A673 (cell line): ENCODE data around the gene FABP3. TPM values are rescaled to one million over a fixed set of nuclear protein-coding genes. Genes with fewer than 3 reads are reported as not detected.

ENCODE experiments used
- BruUV-seq: library from RNA; stranded (reverse); fragments of 400-500 nt; replicated peaks from 2 replicates; lab custom pipeline; 2021; lab: Mats Ljungman, UMichigan
- CTCF ChIA-PET: fragments of 300-600 bp; sonication (Branson Sonifier 250); formaldehyde crosslinking; loops from one replicate; lab custom pipeline; 2022; ENCODE audit warnings: antibody characterized with exemption; lab: Charles Lee
- POLR2A ChIA-PET: fragments of 300-600 bp; sonication (Branson Sonifier 250); formaldehyde crosslinking; loops from one replicate; lab custom pipeline; 2022; ENCODE audit warnings: antibody characterized with exemption; ENCODE audit not compliant: low non-redundant PET; lab: Charles Lee
- DNase-seq: peaks from one replicate; pipeline ENCODE4 v3.0.0-alpha.2; 2015; ENCODE audit warnings: low spot score
- H3K27ac ChIP-seq: fragments of 200-600 bp; sonication (generic); 2 replicates; pipeline ENCODE4 v1.5.1; 2016; ENCODE audit warnings: mixed run types, low read depth, mild to moderate bottlenecking, mixed read lengths, antibody characterized with exemption, low read length; ENCODE audit not compliant: poor library complexity, severe bottlenecking
- H3K27me3 ChIP-seq: fragments of 200-600 bp; sonication (generic); replicated peaks from 2 replicates; pipeline ENCODE4 v1.6.1; 2017; ENCODE audit warnings: mixed run types, low read depth, mild to moderate bottlenecking, mixed read lengths, antibody characterized with exemption, low read length; ENCODE audit not compliant: insufficient read depth, poor library complexity
- H3K36me3 ChIP-seq: fragments of 200-600 bp; sonication (generic); 2 replicates; pipeline ENCODE4 v1.6.1; 2016; ENCODE audit warnings: mixed run types, mild to moderate bottlenecking, mixed read lengths, antibody characterized with exemption, low read length; ENCODE audit not compliant: insufficient read depth, poor library complexity, severe bottlenecking
- H3K4me1 ChIP-seq: fragments of 200-600 bp; sonication (generic); 2 replicates; pipeline ENCODE4 v1.6.1; 2017; ENCODE audit warnings: mixed run types, mild to moderate bottlenecking, mixed read lengths, antibody characterized with exemption, low read length; ENCODE audit not compliant: insufficient read depth, poor library complexity, severe bottlenecking
- H3K4me3 ChIP-seq: fragments of 200-600 bp; sonication (generic); 2 replicates; pipeline ENCODE4 v1.5.1; 2016; ENCODE audit warnings: low read depth, mixed run types, mild to moderate bottlenecking, mixed read lengths, low read length; ENCODE audit not compliant: poor library complexity, severe bottlenecking
- H3K9me3 ChIP-seq: fragments of 200-600 bp; sonication (generic); 2 replicates; pipeline ENCODE4 v1.6.1; 2016; ENCODE audit warnings: mixed run types, low read depth, mild to moderate bottlenecking, mixed read lengths, antibody characterized with exemption, low read length; ENCODE audit not compliant: poor library complexity, severe bottlenecking
- EZH2 ChIP-seq: fragments of 200-600 bp; sonication (generic); IDR thresholded peaks from 2 replicates; pipeline ENCODE4 v1.6.1; 2017; ENCODE audit warnings: borderline replicate concordance, low read depth, mild to moderate bottlenecking, mixed read lengths, antibody characterized with exemption, low read length; ENCODE audit not compliant: poor library complexity, severe bottlenecking
- intact Hi-C: fragments of 100-400 bp; cut with micrococcal nuclease; formaldehyde crosslinking; loops from one replicate; pipeline ENCODE4 v1.10.0; 2022; ENCODE audit not compliant: unreplicated experiment
- total RNA-seq: library from RNA; stranded (reverse); gene quantifications from 2 replicates; pipeline ENCODE4 v1.2.3, GENCODE V29; 2021
- TF ChIP-seq, protein P1 (sequence below): fragments of 300-800, 200-600 bp; sonication (generic); conservative IDR thresholded peaks from 2 replicates; pipeline ENCODE4 v1.5.1; 2017; ENCODE audit warnings: low read depth, mild to moderate bottlenecking, antibody characterized with exemption, low read length, moderate library complexity, mixed read lengths

Gene FABP3
- total RNA-seq, 1 experiment from 2014 or later, result not detected

- intact Hi-C loops, result no loop called here
- TF ChIP-seq, protein P1, sequence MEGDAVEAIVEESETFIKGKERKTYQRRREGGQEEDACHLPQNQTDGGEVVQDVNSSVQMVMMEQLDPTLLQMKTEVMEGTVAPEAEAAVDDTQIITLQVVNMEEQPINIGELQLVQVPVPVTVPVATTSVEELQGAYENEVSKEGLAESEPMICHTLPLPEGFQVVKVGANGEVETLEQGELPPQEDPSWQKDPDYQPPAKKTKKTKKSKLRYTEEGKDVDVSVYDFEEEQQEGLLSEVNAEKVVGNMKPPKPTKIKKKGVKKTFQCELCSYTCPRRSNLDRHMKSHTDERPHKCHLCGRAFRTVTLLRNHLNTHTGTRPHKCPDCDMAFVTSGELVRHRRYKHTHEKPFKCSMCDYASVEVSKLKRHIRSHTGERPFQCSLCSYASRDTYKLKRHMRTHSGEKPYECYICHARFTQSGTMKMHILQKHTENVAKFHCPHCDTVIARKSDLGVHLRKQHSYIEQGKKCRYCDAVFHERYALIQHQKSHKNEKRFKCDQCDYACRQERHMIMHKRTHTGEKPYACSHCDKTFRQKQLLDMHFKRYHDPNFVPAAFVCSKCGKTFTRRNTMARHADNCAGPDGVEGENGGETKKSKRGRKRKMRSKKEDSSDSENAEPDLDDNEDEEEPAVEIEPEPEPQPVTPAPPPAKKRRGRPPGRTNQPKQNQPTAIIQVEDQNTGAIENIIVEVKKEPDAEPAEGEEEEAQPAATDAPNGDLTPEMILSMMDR, result no peak
- TF ChIP-seq EZH2, result no peak
- Histone ChIP-seq H3K4me1 (no peaks in the 10 kb centered on the region), H3K27me3 (no peaks in the 10 kb centered on the region), H3K4me3 (no peak overlapping the region), H3K27ac (no peak overlapping the region), H3K36me3 (peaks cover 7% of the 10 kb centered on the region), H3K9me3 (no peaks in the 10 kb centered on the region)
- CTCF ChIA-PET, result no interaction called here
- POLR2A ChIA-PET, result no interaction called here
- no peak for DNase-seq
- BruUV-seq, result no TSS peak
Measured at GRCh38 chr1:31348449-31348848, 24.4 kb downstream of the FABP3 start.

DNA sequence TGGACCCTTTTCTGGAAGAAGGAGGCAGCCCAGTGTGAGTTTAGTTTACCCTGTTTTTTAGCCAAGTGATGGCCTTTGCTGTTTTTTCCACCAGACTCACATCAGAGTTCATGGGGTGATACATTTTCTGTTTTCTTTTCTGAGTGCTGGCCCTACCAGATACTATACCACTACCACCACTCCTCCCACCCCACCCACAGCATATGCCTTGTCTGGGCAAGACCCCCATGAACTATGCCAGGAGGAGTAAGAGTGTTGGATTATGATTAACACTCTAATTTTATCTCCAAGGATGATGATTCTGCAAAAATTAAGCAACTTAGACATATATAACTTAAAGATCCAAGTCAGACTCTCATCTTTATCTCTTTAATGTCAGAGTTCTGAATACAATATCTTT lies 26.1 kb downstream of the FABP3 start:
- CTCF ChIA-PET, result no interaction called here
- no peak for DNase-seq
- H3K36me3 ChIP-seq, result peaks cover 7% of the 10 kb centered on the region
- no peaks in the 10 kb centered on the region for H3K27me3 ChIP-seq
- no peak overlapping the region for H3K4me3 ChIP-seq
- TF ChIP-seq, protein P1, result no peak
- TF ChIP-seq EZH2, result no peak
- H3K9me3 ChIP-seq, result no peaks in the 10 kb centered on the region
- POLR2A ChIA-PET, result no interaction called here
- H3K4me1 ChIP-seq, result no peaks in the 10 kb centered on the region
- no TSS peak for BruUV-seq
- intact Hi-C loops, result no loop called here
- H3K27ac ChIP-seq, result no peak overlapping the region

- Histone ChIP-seq H3K27ac (no peak overlapping the region), H3K36me3 (peaks cover 7% of the 10 kb centered on the region), H3K27me3 (no peaks in the 10 kb centered on the region), H3K4me3 (no peak overlapping the region), H3K4me1 (no peaks in the 10 kb centered on the region), H3K9me3 (no peaks in the 10 kb centered on the region)
- no peak for DNase-seq
- ChIA-PET POLR2A (no interaction called here), CTCF (no interaction called here)
- TF ChIP-seq, protein P1, result no peak
- TF ChIP-seq EZH2, result no peak
- BruUV-seq, result no TSS peak
- intact Hi-C loops, result no loop called here
Measured at GRCh38 chr1:31345635-31346034, 27.2 kb downstream of the FABP3 start.
